GM18498 (cell line): Measurements from ENCODE around the gene TSPO.
A peak's percentile ranks its signal among the peaks of the same experiment; 100 is the strongest.
"Not testable (repeated sequence)": the region's sequence is repeated elsewhere in the genome, so short reads cannot be mapped to it uniquely, and the experiment has no call there.

Source experiments
- ATAC-seq: cut with Tn5 transposase; IDR thresholded peaks from one replicate; pipeline ENCODE4 v1.9.1; 2021; ENCODE audit warnings: mild to moderate bottlenecking, moderate library complexity; ENCODE audit not compliant: unreplicated experiment

Gene TSPO

GRCh38 chr22:43129426-43130425 is 21.6 kb upstream of the TSPO start:
- no peak for ATAC-seq

GRCh38 chr22:43131773-43132501 is 19.4 kb upstream of the TSPO start:
- no peak for ATAC-seq

DNA sequence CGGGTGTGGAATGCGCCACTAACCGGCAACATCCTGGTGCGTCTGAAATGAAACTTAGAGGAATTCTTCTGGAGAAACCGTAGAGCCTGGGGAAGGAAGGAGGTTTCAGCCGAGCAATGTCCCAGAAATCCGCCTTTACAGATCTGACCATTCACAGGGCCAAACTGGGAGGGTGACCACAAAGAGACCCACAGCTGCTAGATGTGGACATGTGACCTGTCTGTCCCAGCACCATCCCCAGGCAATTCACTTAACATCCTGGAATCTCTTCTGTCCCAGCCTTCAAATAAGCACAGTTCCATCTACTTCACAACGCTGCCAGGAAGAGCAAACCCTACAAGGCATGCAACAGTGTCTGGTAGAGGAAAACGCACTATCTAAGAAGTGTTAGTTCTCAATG is 18.0 kb upstream of the TSPO start:
- no peak for ATAC-seq

DNA sequence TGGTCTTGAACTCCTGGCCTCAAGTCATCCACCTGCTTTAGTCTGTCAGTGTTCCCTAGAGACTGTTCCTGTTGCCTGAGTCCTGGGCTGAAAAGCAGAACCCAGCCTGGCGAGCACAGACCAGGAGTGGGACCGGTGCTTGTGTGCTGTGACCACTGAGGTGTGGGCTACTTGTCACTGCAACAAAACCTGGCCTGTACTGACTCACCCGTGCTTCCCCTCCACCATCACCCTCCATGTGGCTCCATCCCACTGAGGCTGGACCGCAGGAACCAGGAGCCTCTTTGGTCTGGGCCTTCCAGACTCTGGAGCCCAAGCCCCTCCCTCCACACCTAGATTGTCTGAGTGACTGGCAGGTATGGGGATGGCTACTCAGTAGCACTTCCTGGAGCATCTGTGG is 16.8 kb upstream of the TSPO start:
- no peak for ATAC-seq

- ATAC-seq, result no peak
These were observed 15.8 kb upstream of the TSPO start for GRCh38 chr22:43135565-43135964.

GRCh38 chr22:43136255-43136654 is 15.1 kb upstream of the TSPO start:
- no peak for ATAC-seq

DNA sequence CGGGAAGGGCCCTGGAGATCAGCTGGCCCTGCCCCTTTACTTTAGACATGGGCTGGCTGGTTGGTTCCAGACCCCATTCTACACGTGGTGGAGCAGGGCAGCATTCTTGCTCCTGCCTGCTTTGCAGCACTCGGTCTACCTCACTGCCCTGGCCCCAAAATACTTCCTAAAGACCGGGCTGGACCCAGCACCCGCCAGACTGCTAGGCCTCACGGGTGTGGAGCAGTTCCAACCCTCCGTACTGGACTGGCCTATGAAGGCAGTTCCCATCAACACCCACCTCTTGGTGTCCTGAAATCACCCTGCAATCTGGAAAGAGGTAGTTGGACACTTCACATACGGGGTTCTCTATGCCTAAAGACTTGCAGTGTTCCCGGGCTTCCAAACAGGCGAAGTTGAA is 14.6 kb upstream of the TSPO start:
- ATAC-seq, result no peak

DNA sequence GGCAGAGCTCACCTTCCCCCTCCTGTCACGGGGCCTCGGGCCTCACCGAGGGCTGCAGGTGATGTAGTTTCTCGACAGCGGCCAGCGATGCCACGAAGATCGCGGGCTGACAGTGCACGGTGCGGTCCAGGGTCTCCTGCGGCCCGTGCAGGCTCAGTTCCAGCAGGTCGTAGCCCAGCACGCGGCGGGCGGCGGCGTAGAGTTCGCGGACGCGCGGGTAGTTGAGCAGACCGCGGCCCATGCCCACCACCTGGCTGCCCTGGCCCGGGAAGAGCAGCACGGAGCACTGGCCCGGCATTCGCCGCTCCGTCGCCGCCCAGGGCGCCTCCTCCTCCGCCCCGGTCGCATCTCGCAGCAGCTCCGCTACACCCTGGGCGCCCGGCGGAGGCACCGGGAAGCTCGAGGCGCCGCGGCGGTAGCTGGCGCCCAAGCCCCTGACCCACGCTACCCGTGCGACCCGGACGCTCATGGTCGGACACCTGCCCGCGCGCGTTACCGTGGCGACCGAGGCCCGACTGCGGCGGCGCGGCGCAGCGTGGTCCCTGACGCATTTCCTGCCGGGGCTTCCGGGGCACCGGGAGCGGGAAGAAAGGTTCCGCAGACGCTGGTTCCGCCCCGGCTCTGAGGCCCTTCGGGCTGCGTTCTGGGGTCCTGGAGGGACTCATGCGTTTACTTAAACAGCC is 8.3 kb upstream of the TSPO start, which contains the start of gene MCAT:
Gene MCAT (minus strand): TSS at position 519 of the 683 bp plus-strand sequence. CDS start 50 bp downstream, at position 469.
- ATAC-seq, result peak; percentile 86

DNA sequence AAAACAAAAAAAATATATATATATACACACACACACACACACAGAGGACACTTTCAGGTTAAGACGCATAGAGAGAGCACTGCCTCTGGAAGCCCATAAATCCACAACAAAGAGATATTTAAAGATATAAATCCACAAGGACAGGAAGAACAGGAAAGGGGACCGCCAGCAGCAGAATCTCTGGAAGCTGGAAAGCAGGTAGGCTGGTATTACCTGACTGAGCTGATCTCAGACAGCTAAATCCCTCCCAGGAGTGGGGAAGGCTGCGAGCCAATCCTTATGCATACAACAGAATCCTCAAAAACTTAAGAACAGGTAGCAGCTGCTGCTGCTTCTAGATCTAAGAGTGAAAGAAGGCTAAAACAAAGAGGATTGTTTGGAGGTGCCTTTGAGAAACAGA is 6.4 kb upstream of the TSPO start:
- no peak for ATAC-seq

DNA sequence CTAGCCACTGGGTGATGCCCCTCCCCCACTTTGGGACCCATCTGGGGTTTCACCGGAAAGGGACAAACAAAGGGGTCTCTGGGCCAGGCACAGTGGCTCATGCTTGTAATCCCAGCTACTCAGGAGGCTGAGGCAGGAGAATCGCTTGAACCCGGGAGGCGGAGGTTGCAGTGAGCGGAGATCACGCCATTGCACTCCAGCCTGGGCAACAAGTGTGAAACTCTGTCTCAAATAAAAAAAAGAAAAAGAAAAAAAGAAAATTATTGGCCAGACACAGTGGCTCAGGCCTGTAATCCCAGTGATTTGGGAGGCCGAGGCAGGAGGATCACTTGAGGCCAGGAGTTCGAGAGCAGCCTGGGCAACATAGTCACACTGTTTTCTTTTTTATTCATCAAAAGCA is 6.0 kb upstream of the TSPO start:
- not testable (repeated sequence) for ATAC-seq

DNA sequence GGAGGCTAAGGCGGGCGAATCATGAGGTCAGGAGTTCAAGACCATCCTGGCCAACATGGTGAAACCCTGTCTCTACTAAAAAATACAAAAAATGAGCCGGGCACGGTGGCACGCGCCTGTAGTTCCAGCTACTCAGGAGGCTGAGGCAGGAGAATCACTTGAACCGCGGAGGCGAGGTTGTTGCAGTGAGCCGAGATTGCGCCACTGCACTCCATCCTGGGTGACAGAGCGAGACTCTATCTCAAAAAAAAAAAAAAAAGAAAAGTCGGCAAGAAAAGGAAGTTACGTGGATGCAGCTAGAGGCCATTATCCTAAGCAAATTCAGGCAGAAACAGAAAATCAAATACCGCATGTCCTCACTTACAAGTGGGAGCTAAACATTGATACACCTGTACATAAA is 5.0 kb upstream of the TSPO start:
- ATAC-seq, result not testable (repeated sequence)

- no peak for ATAC-seq
These were observed 3.5 kb upstream of the TSPO start for GRCh38 chr22:43147821-43148220.

DNA sequence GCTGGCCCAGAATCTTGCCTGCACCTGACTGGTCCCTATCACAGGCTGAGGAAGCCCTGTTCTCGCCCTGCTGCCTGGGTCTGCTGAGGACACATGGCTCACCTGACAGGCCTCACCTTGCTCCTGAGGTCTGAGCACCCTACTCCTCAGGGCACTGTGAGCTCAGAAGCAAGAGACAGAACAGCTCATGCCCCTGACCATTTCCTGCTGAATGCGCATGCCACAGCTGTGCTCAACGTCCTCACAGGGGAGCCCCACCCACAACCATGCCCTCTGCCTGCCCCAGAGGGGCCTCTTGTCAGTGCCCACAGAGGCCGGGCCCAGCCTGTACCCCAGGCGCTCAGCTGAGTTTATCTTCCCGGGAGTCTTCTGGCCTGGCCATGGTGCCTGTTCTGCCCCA is 2.8 kb upstream of the TSPO start:
- ATAC-seq, result no peak

GRCh38 chr22:43150731-43151206 is 590 bp upstream of the TSPO start:
- ATAC-seq, result no peak

DNA sequence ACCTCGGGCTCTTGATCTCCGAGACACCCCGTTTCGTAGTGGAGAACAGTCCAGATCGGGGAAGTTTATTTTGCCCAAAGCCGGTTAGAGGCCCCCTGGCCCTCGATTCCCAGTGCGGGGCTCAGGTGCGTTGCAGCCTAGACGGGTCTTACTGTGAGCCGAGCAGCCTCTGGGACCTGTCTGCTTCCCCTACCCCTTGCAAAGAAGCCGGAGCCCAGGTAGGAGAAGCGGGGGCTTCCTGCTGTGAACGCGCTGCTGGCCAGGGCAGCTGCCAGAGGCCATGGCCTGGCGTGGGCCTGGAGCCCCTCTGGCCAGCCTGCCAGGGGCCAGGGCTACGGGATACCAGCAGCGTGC is 621 bp downstream of the TSPO start:
- ATAC-seq, result no peak

GRCh38 chr22:43152357-43153071 is 1.2 kb downstream of the TSPO start:
- ATAC-seq, result no peak

GRCh38 chr22:43153899-43154298 is 2.5 kb downstream of the TSPO start:
- no peak for ATAC-seq

- ATAC-seq, result no peak
These were observed 3.7 kb downstream of the TSPO start for GRCh38 chr22:43154887-43155536.

DNA sequence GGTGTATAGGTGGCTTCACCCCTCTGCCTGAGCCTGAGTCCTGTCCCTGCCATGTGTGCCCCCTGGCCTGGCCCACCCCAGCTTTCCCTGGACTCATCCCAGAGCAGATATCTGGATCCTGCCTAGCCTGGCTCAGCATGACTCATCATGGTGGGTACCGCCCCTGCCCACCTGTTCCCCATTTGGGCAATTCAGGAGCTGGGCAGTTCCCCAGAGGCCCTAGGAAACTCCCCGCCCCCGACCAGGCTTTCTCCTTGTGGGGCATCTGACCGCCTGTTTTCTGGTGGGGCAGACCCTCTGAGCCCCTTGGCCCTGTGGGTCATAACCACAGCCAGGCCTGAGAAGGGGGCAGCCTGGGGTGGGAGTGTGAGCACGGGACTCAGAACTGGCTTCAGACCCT is 4.4 kb downstream of the TSPO start:
- no peak for ATAC-seq

- ATAC-seq, result no peak
These were observed 5.1 kb downstream of the TSPO start for GRCh38 chr22:43156413-43156812.
